ENCODE measurements around the gene ODF4. TPM values are rescaled to one million over a fixed set of nuclear protein-coding genes. Genes with fewer than 3 reads are reported as not detected.

ODF4 gene
- total and polyA plus RNA-seq, 10 of the 15 experiments (the other 5 are each of a cell fraction or from before 2014, with no cell fraction given): not detected

- Histone ChIP-seq H3K36me3 (ENCODE audit: control insufficient read depth in 2 of 2, insufficient read depth in 2 of 2, low read length in 1 of 2) (no peaks in the 10 kb centered on the region), H2AFZ (ENCODE audit: control insufficient read depth, low read depth, low read length) (no peak overlapping the region), H3K4me2 (ENCODE audit: control insufficient read depth, insufficient read depth) (no peak overlapping the region), H4K20me1 (ENCODE audit: control insufficient read depth, insufficient read depth) (no peaks in the 10 kb centered on the region), H3K4me1 (ENCODE audit: control insufficient read depth, insufficient read depth, low read length) (0 out of 2 replicates have a peak, but pooled peaks cover 2% of the 10 kb centered on the region), H3K9me3 (replicated peaks; ENCODE audit: control insufficient read depth, insufficient read depth, low read length) (no peaks in the 10 kb centered on the region), H3K4me3 (no peak overlapping the region), H3K9ac (ENCODE audit: control insufficient read depth, insufficient read depth, low read length) (no peak overlapping the region), H3K79me2 (ENCODE audit: control insufficient read depth, insufficient read depth, low read length) (no peaks in the 10 kb centered on the region), H3K27me3 (replicated peaks in 1 of 2; ENCODE audit: control insufficient read depth in 2 of 2, insufficient read depth in 2 of 2, low read length in 1 of 2) (peaks cover 3 to 6% of the 10 kb centered on the region in 2 experiments; a peak in 3 of 4 replicates), H3K27ac (ENCODE audit: control insufficient read depth, insufficient read depth) (no peak overlapping the region)
- POLR2A ChIA-PET: interaction anchor here (0.6 kb wide), 1 partner anchor 74 kb away, joined by 4 read pairs; the partner anchor contains the start of gene CTC1
- SMC1A ChIA-PET (ENCODE audit: uncharacterized antibody, unreplicated experiment): no interaction called here
- CTCF ChIA-PET: interaction anchor here (1.1 kb wide), 1 partner anchor 55 kb away, joined by 3 read pairs; no protein-coding TSS in a partner anchor
- RAD21 ChIA-PET (ENCODE audit: unreplicated experiment): no interaction called here
- no peak for TF ChIP-seq SRF (IDR thresholded peaks at IDR 0.05; ENCODE audit: low read depth in 2 of 2, low read length in 2 of 2)
- DNase-seq (ENCODE audit: low read depth, low spot score): no peak
- 10% methylated on average over 8 of the region's 8 CpGs for WGBS (ENCODE audit: insufficient coverage, insufficient replicate concordance, low lambda C conversion rate, missing lambda C conversion rate)
- no peak for FAIRE-seq
- no peak for ATAC-seq
- intact Hi-C loops (cut with micrococcal nuclease; ENCODE audit: unreplicated experiment) (no loop called here), in situ Hi-C loops (cut with MboI) (no loop called here)
- BruUV-seq (replicated peaks): no TSS peak
Measured at GRCh38 chr17:8322061-8322460, 17.6 kb upstream of the ODF4 start.

- WGBS (ENCODE audit: insufficient coverage, insufficient replicate concordance, low lambda C conversion rate, missing lambda C conversion rate): 48% methylated on average over 5 of the region's 5 CpGs
- CTCF ChIA-PET: interaction anchor here (1.4 kb wide), 1 partner anchor 250 kb away, joined by 3 read pairs; no protein-coding TSS in a partner anchor
- RAD21 ChIA-PET (ENCODE audit: unreplicated experiment): no interaction called here
Measured at GRCh38 chr17:8324132-8324531, 15.5 kb upstream of the ODF4 start.

More at GRCh38 chr17:8324132-8324531, 15.5 kb upstream of the ODF4 start:
- H3K4me3 ChIP-seq: no peak overlapping the region
- 0 out of 2 replicates have a peak, but pooled peaks cover 2% of the 10 kb centered on the region for H3K4me1 ChIP-seq (ENCODE audit: control insufficient read depth, insufficient read depth, low read length)
- no peak overlapping the region for H3K27ac ChIP-seq (ENCODE audit: control insufficient read depth, insufficient read depth)
- no peak overlapping the region for H3K9ac ChIP-seq (ENCODE audit: control insufficient read depth, insufficient read depth, low read length)
- no peak for FAIRE-seq
- TF ChIP-seq SUZ12 (IDR thresholded peaks at IDR 0.05; ENCODE audit: unreplicated experiment) (no peak), MTA3 (IDR thresholded peaks at IDR 0.05; ENCODE audit: borderline replicate concordance, low read length) (no peak), FOS (IDR thresholded peaks at IDR 0.05; ENCODE audit: borderline replicate concordance, extremely low read depth, insufficient read length) (no peak), RAD21 (IDR thresholded peaks at IDR 0.05; ENCODE audit: insufficient read depth, low read depth, low read length) (no peak)
- DNase-seq (ENCODE audit: low read depth, low spot score): no peak
- no TSS peak for BruUV-seq (replicated peaks)
- in situ Hi-C loops (cut with MboI) (no loop called here), intact Hi-C loops (cut with micrococcal nuclease; ENCODE audit: unreplicated experiment) (no loop called here)
- no peak for ATAC-seq
- H2AFZ ChIP-seq (ENCODE audit: control insufficient read depth, low read depth, low read length): no peak overlapping the region
- H3K27me3 ChIP-seq (replicated peaks in 1 of 2; ENCODE audit: control insufficient read depth in 2 of 2, insufficient read depth in 2 of 2, low read length in 1 of 2): peaks cover 2 to 10% of the 10 kb centered on the region in 2 experiments; a peak in 3 of 4 replicates
- no peaks in the 10 kb centered on the region for H4K20me1 ChIP-seq (ENCODE audit: control insufficient read depth, insufficient read depth)
- H3K9me3 ChIP-seq (replicated peaks; ENCODE audit: control insufficient read depth, insufficient read depth, low read length): no peaks in the 10 kb centered on the region
- no peaks in the 10 kb centered on the region for H3K36me3 ChIP-seq (ENCODE audit: control insufficient read depth in 2 of 2, insufficient read depth in 2 of 2, low read length in 1 of 2)
- no peaks in the 10 kb centered on the region for H3K79me2 ChIP-seq (ENCODE audit: control insufficient read depth, insufficient read depth, low read length)
- no peak overlapping the region for H3K4me2 ChIP-seq (ENCODE audit: control insufficient read depth, insufficient read depth)
- SMC1A ChIA-PET (ENCODE audit: uncharacterized antibody, unreplicated experiment): no interaction called here
- POLR2A ChIA-PET: no interaction called here
